ENCODE results near the gene RAB40A. TPM values are rescaled to one million over a fixed set of nuclear protein-coding genes. Genes with fewer than 3 reads are reported as not detected.

The RAB40A gene
- total and polyA plus RNA-seq, 9 of the 15 experiments (the other 6 are each of a cell fraction or from before 2014, with no cell fraction given), result 0.07 to 0.15 (median 0.10) TPM; not detected in 3

GRCh38 chrX:103483720-103484119 lies 35.6 kb downstream of the RAB40A start (continued):
- no peak for TF ChIP-seq PRPF4 (IDR thresholded peaks at IDR 0.05; ENCODE audit: insufficient read depth, low read depth, low read length, poor library complexity, severe bottlenecking)

DNA sequence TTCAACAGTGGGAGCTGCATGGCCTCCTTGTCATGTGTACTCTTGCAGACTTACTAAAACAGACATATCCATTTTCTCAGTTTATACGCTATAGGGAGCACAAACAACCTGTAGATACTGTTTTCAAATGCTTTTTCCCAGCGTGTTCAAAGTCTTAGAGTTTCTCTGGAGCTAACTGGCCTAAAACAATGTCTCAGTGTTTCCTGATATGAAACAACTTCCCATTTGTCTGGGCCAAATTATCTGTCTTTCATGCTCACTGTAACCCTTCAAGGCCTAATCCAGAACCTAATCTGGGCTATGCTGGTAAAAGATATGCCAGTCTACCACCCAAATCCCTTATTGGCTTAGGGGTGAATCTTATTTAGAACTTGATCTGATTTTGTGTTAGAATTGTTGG lies 38.8 kb downstream of the RAB40A start:
- no peak overlapping the region for H3K4me3 ChIP-seq
- in situ Hi-C loops (cut with MboI), result no loop called here
- FAIRE-seq, result no peak
- 50% methylated on average over 1 of the region's 2 CpGs for WGBS (ENCODE audit: insufficient coverage, low coverage, missing lambda C conversion rate)
- no peak overlapping the region for H2AFZ ChIP-seq (ENCODE audit: low read depth, low read length)
- ChIA-PET CTCF (ENCODE audit: low intra/inter-chr PET ratio) (no interaction called here), POLR2A (no interaction called here)
- no peak for DNase-seq (ENCODE audit: extremely low read depth in 1 of 4, low spot score in 3 of 4)
- H3K9me1 ChIP-seq (ENCODE audit: control insufficient read depth, insufficient read depth, low read length), result no peaks in the 10 kb centered on the region
- no peaks in the 10 kb centered on the region for H4K20me1 ChIP-seq (replicated peaks; ENCODE audit: control insufficient read depth, insufficient read depth, low read length)
- TF ChIP-seq KAT2B (IDR thresholded peaks at IDR 0.05; ENCODE audit: low read depth, low read length), result no peak
- TF ChIP-seq ZNF695 (CRISPR knock-in tag; IDR thresholded peaks at IDR 0.05), result no peak
- TF ChIP-seq WHSC1 (IDR thresholded peaks at IDR 0.05; ENCODE audit: low read length), result no peak
- no peak for TF ChIP-seq NRF1 (conservative IDR thresholded peaks at IDR 0.05 in 1 of 2, IDR thresholded peaks at IDR 0.05 in 1 of 2)
- TF ChIP-seq ZNF584 (CRISPR knock-in tag; IDR thresholded peaks at IDR 0.05; ENCODE audit: low read depth), result no peak
- no peak for TF ChIP-seq POLR2AphosphoS2 (IDR thresholded peaks at IDR 0.05; ENCODE audit: low read length)
- TF ChIP-seq TBL1XR1 (IDR thresholded peaks at IDR 0.05; ENCODE audit: low read length in 2 of 2), result no peak
- no peak for TF ChIP-seq ZSCAN32 (CRISPR knock-in tag; IDR thresholded peaks at IDR 0.05)
- TF ChIP-seq ELK3 (CRISPR knock-in tag; IDR thresholded peaks at IDR 0.05), result no peak
- no peak for TF ChIP-seq MTA2 (IDR thresholded peaks at IDR 0.05; ENCODE audit: low read depth)
- no peak for TF ChIP-seq CEBPB (tag; IDR thresholded peaks at IDR 0.05)
- TF ChIP-seq GTF2A2 (tag; IDR thresholded peaks at IDR 0.05), result no peak
- no peak for TF ChIP-seq ELF2 (CRISPR knock-in tag; IDR thresholded peaks at IDR 0.05)
- ATAC-seq, result no peak
- no peak overlapping the region for H3K27ac ChIP-seq (ENCODE audit: extremely low read depth, low read depth, low read length)
- no peak overlapping the region for H3K4me2 ChIP-seq (ENCODE audit: insufficient read depth, low read length)
- H3K36me3 ChIP-seq (ENCODE audit: control insufficient read depth, insufficient read depth, low read length), result no peaks in the 10 kb centered on the region
- H3K9me3 ChIP-seq (replicated peaks; ENCODE audit: control insufficient read depth, insufficient read depth, low read depth, low read length), result no peaks in the 10 kb centered on the region
- no peak overlapping the region for H3K9ac ChIP-seq (ENCODE audit: insufficient read depth in 1 of 2, low read depth in 2 of 2, low read length in 2 of 2)
- no TSS peak for BruUV-seq (replicated peaks)
- H3K27me3 ChIP-seq (ENCODE audit: control insufficient read depth in 2 of 2, insufficient read depth in 2 of 2, low read length in 2 of 2), result no peaks in the 10 kb centered on the region
- no peaks in the 10 kb centered on the region for H3K4me1 ChIP-seq (replicated peaks in 1 of 2; ENCODE audit: control insufficient read depth in 2 of 2, insufficient read depth in 2 of 2, low read length in 2 of 2)
- H3K79me2 ChIP-seq (ENCODE audit: control insufficient read depth, insufficient read depth, low read length), result no peaks in the 10 kb centered on the region
- intact Hi-C loops (cut with micrococcal nuclease), result no loop called here

All from K562 (cell line).